Trophoblast cell (in vitro differentiated cells and primary cell): Measurements from ENCODE around the gene HKDC1.
"Not testable (repeated sequence)": the region's sequence is repeated elsewhere in the genome, so short reads cannot be mapped to it uniquely, and the experiment has no call there.

Experiments used
- DNase-seq, 2 donors: peaks; one replicate each; pipeline ENCODE4 v3.0.0-alpha.2; 2016
- H2AFZ ChIP-seq: 2 replicates; pipeline ENCODE4 v1.6.1; 2013; ENCODE audit warnings: low read length, moderate library complexity, mild to moderate bottlenecking; ENCODE audit not compliant: insufficient read depth, poor library complexity
- H2AK5ac ChIP-seq: 2 replicates; pipeline ENCODE4 v1.6.1; 2013; ENCODE audit warnings: mild to moderate bottlenecking, low read length
- H2BK120ac ChIP-seq: 2 replicates; pipeline ENCODE4 v1.6.1; 2013; ENCODE audit warnings: low read length, mild to moderate bottlenecking, moderate library complexity; ENCODE audit not compliant: insufficient read depth, poor library complexity
- H2BK12ac ChIP-seq: 2 replicates; pipeline ENCODE4 v1.6.1; 2013; ENCODE audit warnings: mild to moderate bottlenecking, low read length, moderate library complexity
- H2BK5ac ChIP-seq: 2 replicates; pipeline ENCODE4 v1.6.1; 2013; ENCODE audit warnings: low read length, low read depth, moderate library complexity, mild to moderate bottlenecking; ENCODE audit not compliant: poor library complexity
- H3K14ac ChIP-seq: 2 replicates; pipeline ENCODE4 v1.6.1; 2013; ENCODE audit warnings: mild to moderate bottlenecking, low read length
- H3K18ac ChIP-seq: 2 replicates; pipeline ENCODE4 v1.6.1; 2013; ENCODE audit warnings: mild to moderate bottlenecking, low read length
- H3K23ac ChIP-seq: 2 replicates; pipeline ENCODE4 v1.6.1; 2013; ENCODE audit warnings: low read length
- H3K27ac ChIP-seq: 2 replicates; pipeline ENCODE4 v1.5.1; 2013; ENCODE audit warnings: low read depth, mild to moderate bottlenecking, inconsistent platforms, low read length, moderate library complexity
- H3K27me3 ChIP-seq: 2 replicates; pipeline ENCODE4 v1.6.1; 2013; ENCODE audit warnings: inconsistent platforms, mild to moderate bottlenecking, low read length, moderate library complexity; ENCODE audit not compliant: insufficient read depth
- H3K36me3 ChIP-seq, 2 experiments: 1 replicate in 1 of 2; 2 replicates in 1 of 2; pipeline ENCODE4 v1.6.1; 2013; ENCODE audit warnings: low read length in 2 of 2, mild to moderate bottlenecking in 2 of 2, moderate library complexity in 1 of 2; ENCODE audit not compliant: insufficient read depth in 2 of 2, control insufficient read depth in 1 of 2
- H3K4ac ChIP-seq: 2 replicates; pipeline ENCODE4 v1.6.1; 2013; ENCODE audit warnings: low read depth, mild to moderate bottlenecking, low read length, moderate library complexity
- H3K4me1 ChIP-seq, 2 experiments: 1 replicate in 1 of 2; 2 replicates in 1 of 2; pipeline ENCODE4 v1.6.1; 2013; ENCODE audit warnings: low read length in 2 of 2, mild to moderate bottlenecking in 2 of 2, moderate library complexity in 1 of 2; ENCODE audit not compliant: insufficient read depth in 2 of 2, control insufficient read depth in 1 of 2
- H3K4me2 ChIP-seq: 2 replicates; pipeline ENCODE4 v1.6.1; 2013; ENCODE audit warnings: inconsistent platforms, mild to moderate bottlenecking, low read length, moderate library complexity
- H3K4me3 ChIP-seq: 2 replicates; pipeline ENCODE4 v1.5.1; 2013; ENCODE audit warnings: mild to moderate bottlenecking, low read depth, low read length, inconsistent platforms
- H3K79me1 ChIP-seq: one replicate; pipeline ENCODE4 v1.6.1; 2013; ENCODE audit warnings: low read length
- H3K79me2 ChIP-seq: 2 replicates; pipeline ENCODE4 v1.6.1; 2013; ENCODE audit warnings: low read length, mild to moderate bottlenecking; ENCODE audit not compliant: control insufficient read depth, insufficient read depth, poor library complexity
- H3K9ac ChIP-seq: 2 replicates; pipeline ENCODE4 v1.6.1; 2013; ENCODE audit warnings: mild to moderate bottlenecking, low read length
- H3K9me3 ChIP-seq: 2 replicates; pipeline ENCODE4 v1.6.1; 2013; ENCODE audit warnings: low read depth, mild to moderate bottlenecking, control low read depth, inconsistent platforms, low read length; ENCODE audit not compliant: insufficient read depth
- H4K12ac ChIP-seq: 2 replicates; pipeline ENCODE4 v1.6.1; 2013; ENCODE audit warnings: low read depth, mild to moderate bottlenecking, low read length, moderate library complexity
- H4K8ac ChIP-seq: 2 replicates; pipeline ENCODE4 v1.6.1; 2013; ENCODE audit warnings: low read depth, mild to moderate bottlenecking, low read length, moderate library complexity
- H4K91ac ChIP-seq: one replicate; pipeline ENCODE4 v1.6.1; 2013; ENCODE audit warnings: low read depth, mild to moderate bottlenecking, low read length, moderate library complexity
- WGBS: extraction: QIAGEN DNeasy Blood & Tissue Kit; methylation state at CpG from one replicate; pipeline ENCODE4 v1.1.7; 2013; ENCODE audit warnings: missing lambda C conversion rate; ENCODE audit not compliant: insufficient read length, insufficient coverage; ENCODE audit errors: extremely low coverage; 5-methylcytosine and 5-hydroxymethylcytosine counted together

Gene HKDC1

DNA sequence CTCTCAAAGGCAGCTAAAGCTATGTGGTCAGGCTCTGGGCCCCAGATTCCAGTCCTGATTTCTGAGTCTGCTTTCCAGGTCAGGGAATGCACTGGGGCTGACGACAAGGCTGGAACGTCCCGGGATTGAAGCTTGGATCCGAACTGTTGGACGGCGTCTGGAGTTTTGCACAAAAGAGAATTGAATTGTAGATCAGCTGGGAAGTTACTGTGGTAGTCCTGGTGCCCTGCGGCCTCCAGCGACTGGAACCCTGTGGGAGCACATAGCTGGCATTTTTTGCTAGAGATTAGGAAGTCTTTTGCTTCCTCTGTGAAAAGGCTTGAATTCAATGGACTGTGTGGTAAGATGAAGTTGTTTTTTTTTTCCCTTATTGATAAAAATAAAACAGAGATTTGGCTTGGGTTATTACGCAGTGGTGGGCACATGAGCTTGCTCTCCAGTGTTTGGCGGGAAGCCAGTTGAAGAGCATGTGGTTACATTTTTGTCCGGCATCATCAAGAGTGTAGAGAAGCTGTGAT is 58.4 kb downstream of the HKDC1 start, which contains the start of gene HK1:
HK1 (plus strand) TSS at position 51 of the 518 bp plus-strand sequence.
- H3K18ac ChIP-seq, result no peak within 1 kb of the TSS
- H4K12ac ChIP-seq, result no peak within 1 kb of the TSS
- no peaks in the 10 kb centered on the region for H3K79me2 ChIP-seq
- peaks cover 2% of the 10 kb centered on the region for H3K79me1 ChIP-seq
- H3K36me3 ChIP-seq, result no peaks in the 10 kb centered on the region
- H3K4me1 ChIP-seq, result peaks cover 3 to 14% of the 10 kb centered on the region in 2 experiments
- H2AFZ ChIP-seq, result no peak within 1 kb of the TSS
- H4K8ac ChIP-seq, result peak within 1 kb of the TSS; percentile 49
- no CpG with 5 or more reads among the region's 11 CpGs for WGBS
- peak within 1 kb of the TSS; percentile 41 for H3K4me2 ChIP-seq
- H3K9me3 ChIP-seq, result no peaks in the 10 kb centered on the region
- no peak within 1 kb of the TSS for H3K9ac ChIP-seq
- H3K27ac ChIP-seq, result peak within 1 kb of the TSS; percentile 77
- no peak within 1 kb of the TSS for H2AK5ac ChIP-seq
- peak within 1 kb of the TSS; percentile 65 for H2BK12ac ChIP-seq
- no peak within 1 kb of the TSS for H3K23ac ChIP-seq
- H2BK5ac ChIP-seq, result no peak within 1 kb of the TSS
- H3K27me3 ChIP-seq, result no peaks in the 10 kb centered on the region
- H3K14ac ChIP-seq, result peak within 1 kb of the TSS; percentile 5
- peak within 1 kb of the TSS; percentile 21 for H2BK120ac ChIP-seq
- no peak within 1 kb of the TSS for H3K4ac ChIP-seq
- peak; percentile 72 to 84 for DNase-seq
- H3K4me3 ChIP-seq, result no peak within 1 kb of the TSS
- H4K91ac ChIP-seq, result peak within 1 kb of the TSS; percentile 63

DNA sequence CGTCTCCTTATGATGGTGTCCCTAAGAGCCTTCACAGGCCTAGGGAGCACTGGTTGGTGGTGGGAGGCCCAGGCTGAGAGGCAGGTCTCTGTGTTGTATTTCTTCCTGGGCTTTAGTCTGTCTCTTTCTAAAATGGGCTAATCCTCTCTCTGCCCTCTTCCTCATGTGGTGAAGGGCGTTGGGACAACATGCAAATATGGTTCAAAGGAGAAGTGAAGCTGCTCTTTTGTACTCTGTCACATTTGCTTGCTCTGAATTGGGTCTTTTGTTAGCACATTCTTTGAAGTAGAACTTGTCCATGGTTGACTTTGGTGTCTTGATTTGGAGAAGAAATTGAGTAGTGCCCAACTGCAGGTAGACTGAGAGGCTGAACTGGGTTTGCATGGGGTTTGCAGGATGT is 59.0 kb downstream of the HKDC1 start:
- peaks cover 3 to 14% of the 10 kb centered on the region in 2 experiments for H3K4me1 ChIP-seq
- H3K79me1 ChIP-seq, result peaks cover 2% of the 10 kb centered on the region
- peak overlapping the region; percentile 49 for H4K8ac ChIP-seq
- H3K27me3 ChIP-seq, result no peaks in the 10 kb centered on the region
- no peak overlapping the region for H3K23ac ChIP-seq
- H3K4me2 ChIP-seq, result peak overlapping the region; percentile 37
- H2BK120ac ChIP-seq, result peak overlapping the region; percentile 21
- no peak overlapping the region for H4K12ac ChIP-seq
- peak overlapping the region; percentile 37 for H2BK12ac ChIP-seq
- peak overlapping the region; percentile 45 for H3K27ac ChIP-seq
- no peak overlapping the region for H2BK5ac ChIP-seq
- no peak overlapping the region for H3K4me3 ChIP-seq
- H4K91ac ChIP-seq, result peak overlapping the region; percentile 63
- H3K18ac ChIP-seq, result no peak overlapping the region
- WGBS, result no CpG with 5 or more reads among the region's 2 CpGs
- DNase-seq, result no peak
- H3K79me2 ChIP-seq, result no peaks in the 10 kb centered on the region
- H3K9ac ChIP-seq, result no peak overlapping the region
- H3K9me3 ChIP-seq, result no peaks in the 10 kb centered on the region
- H2AK5ac ChIP-seq, result no peak overlapping the region
- no peak overlapping the region for H2AFZ ChIP-seq
- no peak overlapping the region for H3K4ac ChIP-seq
- H3K14ac ChIP-seq, result peak overlapping the region; percentile 5
- H3K36me3 ChIP-seq, result no peaks in the 10 kb centered on the region

DNA sequence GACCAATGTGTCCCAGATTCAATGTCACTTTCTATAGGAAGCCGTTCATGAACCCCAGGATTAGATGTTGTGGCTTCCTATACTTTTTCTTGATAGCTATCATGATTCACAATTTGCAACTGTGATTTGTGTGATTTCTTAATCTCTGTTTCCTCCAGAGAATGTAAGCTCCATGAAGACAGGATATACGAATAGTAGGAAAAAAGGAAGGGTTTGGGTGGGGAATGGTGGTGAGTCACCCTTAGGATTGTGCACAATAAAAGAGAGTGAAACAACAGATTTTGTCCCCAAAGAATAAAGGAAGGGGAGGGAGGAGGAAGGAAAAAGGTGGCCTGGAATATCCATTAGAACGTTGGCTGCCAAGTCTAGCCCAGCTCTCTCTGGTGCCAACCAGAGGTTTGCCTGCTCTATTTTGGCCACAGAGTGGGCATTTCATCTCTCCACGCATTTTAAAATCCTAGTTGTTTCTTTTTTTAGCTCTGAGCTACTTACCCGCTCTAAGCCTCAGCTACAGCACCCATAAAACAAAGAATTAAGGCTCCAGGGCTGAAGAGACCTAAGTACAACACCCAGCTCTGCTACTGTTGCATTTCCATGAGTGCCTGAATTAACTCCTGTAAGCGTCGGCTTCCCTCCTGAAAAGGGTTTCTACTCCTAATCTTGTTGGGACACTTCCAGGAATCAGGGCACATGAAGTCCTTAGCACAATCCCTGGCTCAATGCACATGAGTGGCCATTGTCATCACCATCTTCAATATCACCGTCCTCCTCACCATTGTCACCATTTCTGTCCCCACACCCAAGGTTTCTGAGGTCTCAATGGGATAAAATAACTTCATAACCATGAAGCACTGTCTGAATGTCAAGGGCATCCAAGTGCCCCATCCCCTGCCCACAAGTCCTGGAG is 61.6 kb downstream of the HKDC1 start:
- Histone ChIP-seq H3K79me2 (no peaks in the 10 kb centered on the region), H3K36me3 (no peaks in the 10 kb centered on the region), H2AK5ac (no peak overlapping the region), H2AFZ (no peak overlapping the region), H3K14ac (no peak overlapping the region), H3K79me1 (peaks cover 2% of the 10 kb centered on the region), H3K4me1 (peaks cover 7 to 16% of the 10 kb centered on the region in 2 experiments), H3K9ac (no peak overlapping the region), H2BK5ac (no peak overlapping the region), H3K27ac (no peak overlapping the region), H3K18ac (no peak overlapping the region), H3K4me3 (no peak overlapping the region), H4K91ac (no peak overlapping the region), H3K4ac (no peak overlapping the region), H3K23ac (no peak overlapping the region), H2BK12ac (no peak overlapping the region), H2BK120ac (no peak overlapping the region), H4K8ac (no peak overlapping the region), H3K4me2 (no peak overlapping the region), H3K9me3 (no peaks in the 10 kb centered on the region), H3K27me3 (no peaks in the 10 kb centered on the region), H4K12ac (no peak overlapping the region)
- DNase-seq, result no peak
- WGBS, result no CpG with 5 or more reads among the region's 8 CpGs

DNA sequence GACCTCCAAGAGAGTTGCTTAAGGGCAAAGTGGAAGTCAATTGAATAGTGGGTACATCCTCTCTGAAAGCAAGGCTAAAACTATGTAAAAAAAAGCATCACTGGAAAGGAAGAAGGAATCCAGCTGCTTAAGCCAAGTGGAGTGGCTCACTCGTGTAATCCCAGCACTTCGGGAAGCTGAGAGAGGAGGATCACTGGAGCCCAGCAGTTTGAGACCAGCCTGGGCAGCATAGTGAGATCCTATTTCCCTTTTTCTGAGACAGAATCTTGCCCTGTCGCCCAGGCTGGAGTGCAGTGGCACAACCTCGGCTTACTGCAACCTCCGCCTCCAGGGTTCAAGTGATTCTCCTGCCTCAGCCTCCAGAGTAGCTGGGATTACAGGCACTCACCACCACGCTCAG is 64.3 kb downstream of the HKDC1 start:
- H3K9ac ChIP-seq, H2AFZ ChIP-seq, H2AK5ac ChIP-seq, H3K18ac ChIP-seq, H3K9me3 ChIP-seq, H3K79me2 ChIP-seq, H3K79me1 ChIP-seq, H3K4me1 ChIP-seq, H3K23ac ChIP-seq, H3K4ac ChIP-seq, H2BK5ac ChIP-seq, H4K8ac ChIP-seq, H3K27ac ChIP-seq, H3K4me2 ChIP-seq, DNase-seq, H3K36me3 ChIP-seq, H3K27me3 ChIP-seq, H3K14ac ChIP-seq, H4K91ac ChIP-seq, H3K4me3 ChIP-seq, H2BK12ac ChIP-seq, H4K12ac ChIP-seq, H2BK120ac ChIP-seq: not testable (repeated sequence)
- no CpG with 5 or more reads among the region's 6 CpGs for WGBS
